ENCODE results near the gene ZNF789.

ZNF789 gene

DNA sequence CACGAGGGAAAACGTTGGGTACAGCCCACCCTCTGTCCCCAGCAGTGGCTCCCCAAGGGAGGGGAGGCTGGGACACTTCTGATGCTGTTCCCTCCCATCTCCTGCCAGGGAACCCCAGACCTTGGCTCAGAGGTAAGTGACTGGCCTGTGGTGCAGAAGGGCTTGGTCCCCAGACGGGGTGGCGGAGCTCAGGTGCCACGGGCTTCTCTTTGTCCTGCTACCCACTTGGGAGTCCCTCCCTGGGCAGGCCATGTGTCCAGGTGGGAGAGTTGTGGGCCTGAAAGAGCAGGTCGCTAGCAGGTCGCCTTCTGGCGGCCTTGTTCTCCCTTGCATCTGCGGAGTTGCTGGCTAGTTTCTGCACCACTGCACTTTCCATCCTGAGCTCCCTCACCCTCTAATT is 16.8 kb upstream of the ZNF789 start:
- Histone ChIP-seq H3K9me3 (no peaks in the 10 kb centered on the region), H3K27ac (no peak overlapping the region), H3K4me3 (no peak overlapping the region), H3K27me3 (no peaks in the 10 kb centered on the region), H3K36me3 (peaks cover 46 to 91% (median 87%) of the 10 kb centered on the region in 3 donors), H3K4me1 (peaks cover 0 to 7% (median 0%) of the 10 kb centered on the region in 4 donors)
- intact Hi-C loops (cut with DNase I; ENCODE audit: low total_unique reads): no loop called here
- TF ChIP-seq, protein P1, sequence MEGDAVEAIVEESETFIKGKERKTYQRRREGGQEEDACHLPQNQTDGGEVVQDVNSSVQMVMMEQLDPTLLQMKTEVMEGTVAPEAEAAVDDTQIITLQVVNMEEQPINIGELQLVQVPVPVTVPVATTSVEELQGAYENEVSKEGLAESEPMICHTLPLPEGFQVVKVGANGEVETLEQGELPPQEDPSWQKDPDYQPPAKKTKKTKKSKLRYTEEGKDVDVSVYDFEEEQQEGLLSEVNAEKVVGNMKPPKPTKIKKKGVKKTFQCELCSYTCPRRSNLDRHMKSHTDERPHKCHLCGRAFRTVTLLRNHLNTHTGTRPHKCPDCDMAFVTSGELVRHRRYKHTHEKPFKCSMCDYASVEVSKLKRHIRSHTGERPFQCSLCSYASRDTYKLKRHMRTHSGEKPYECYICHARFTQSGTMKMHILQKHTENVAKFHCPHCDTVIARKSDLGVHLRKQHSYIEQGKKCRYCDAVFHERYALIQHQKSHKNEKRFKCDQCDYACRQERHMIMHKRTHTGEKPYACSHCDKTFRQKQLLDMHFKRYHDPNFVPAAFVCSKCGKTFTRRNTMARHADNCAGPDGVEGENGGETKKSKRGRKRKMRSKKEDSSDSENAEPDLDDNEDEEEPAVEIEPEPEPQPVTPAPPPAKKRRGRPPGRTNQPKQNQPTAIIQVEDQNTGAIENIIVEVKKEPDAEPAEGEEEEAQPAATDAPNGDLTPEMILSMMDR (IDR thresholded peaks at IDR 0.05): no peak
- DNase-seq: no peak

DNA sequence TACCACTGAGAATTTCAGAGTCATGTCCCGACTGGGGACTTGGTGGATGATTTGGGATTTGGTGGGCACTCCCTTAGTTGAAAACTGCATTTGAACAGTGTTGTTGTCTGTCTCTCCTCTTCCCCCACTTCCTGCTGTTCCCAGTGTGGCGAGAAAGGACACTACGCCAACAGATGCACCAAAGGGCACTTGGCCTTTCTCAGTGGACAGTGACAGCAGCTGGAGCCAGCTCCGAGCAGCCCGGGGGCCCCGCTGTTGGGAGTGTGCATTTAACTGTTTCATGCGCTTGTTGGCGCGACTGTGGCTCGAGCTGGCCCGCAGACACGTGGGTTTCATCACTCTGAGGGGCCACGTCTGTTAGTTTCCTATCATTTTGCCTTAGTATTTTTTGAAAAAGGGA is 16.4 kb upstream of the ZNF789 start:
- no peaks in the 10 kb centered on the region for H3K27me3 ChIP-seq
- TF ChIP-seq, protein P1 (IDR thresholded peaks at IDR 0.05): no peak
- intact Hi-C loops (cut with DNase I; ENCODE audit: low total_unique reads): no loop called here
- H3K27ac ChIP-seq: no peak overlapping the region
- H3K4me3 ChIP-seq: no peak overlapping the region
- no peak for DNase-seq
- no peaks in the 10 kb centered on the region for H3K9me3 ChIP-seq
- H3K36me3 ChIP-seq: peaks cover 42 to 87% (median 83%) of the 10 kb centered on the region in 3 donors
- H3K4me1 ChIP-seq: peaks cover 0 to 9% (median 0%) of the 10 kb centered on the region in 4 donors

DNA sequence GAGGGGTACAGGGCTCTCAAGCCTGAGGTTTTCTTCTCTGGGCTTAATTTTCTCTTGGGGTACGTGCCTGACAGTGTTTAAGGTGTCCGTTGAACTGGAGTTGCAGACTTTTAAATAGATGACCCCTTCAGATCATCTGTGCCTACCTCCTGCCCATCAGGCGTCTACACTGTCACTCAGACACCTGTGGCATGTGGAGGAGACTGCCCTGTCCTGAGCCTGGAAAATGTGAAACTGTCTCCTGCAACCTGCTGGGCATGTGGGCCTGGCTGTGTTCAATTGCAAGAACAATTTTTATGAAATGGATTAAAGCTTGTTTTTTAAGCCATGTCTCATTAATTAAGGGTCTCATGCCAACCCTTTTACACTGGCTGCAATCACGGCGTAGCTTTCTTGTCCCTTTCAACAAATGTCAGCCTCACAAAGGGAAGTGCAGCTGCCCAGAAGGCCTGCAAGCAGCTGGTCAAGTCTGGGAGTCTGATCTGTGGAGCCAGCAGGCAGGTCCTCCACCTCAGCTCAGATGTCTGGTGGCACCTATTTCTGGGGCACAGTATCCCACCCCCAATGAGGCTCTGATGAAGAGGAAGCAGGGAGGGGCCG is 15.5 kb upstream of the ZNF789 start:
- TF ChIP-seq, protein P1 (IDR thresholded peaks at IDR 0.05): no peak
- peaks cover 42 to 78% (median 76%) of the 10 kb centered on the region in 3 donors for H3K36me3 ChIP-seq
- no peaks in the 10 kb centered on the region for H3K27me3 ChIP-seq
- H3K4me1 ChIP-seq: peaks cover 0 to 15% (median 0%) of the 10 kb centered on the region in 4 donors
- intact Hi-C loops (cut with DNase I; ENCODE audit: low total_unique reads): no loop called here
- no peak for DNase-seq
- H3K9me3 ChIP-seq: no peaks in the 10 kb centered on the region
- no peak overlapping the region for H3K4me3 ChIP-seq
- H3K27ac ChIP-seq: no peak overlapping the region

DNA sequence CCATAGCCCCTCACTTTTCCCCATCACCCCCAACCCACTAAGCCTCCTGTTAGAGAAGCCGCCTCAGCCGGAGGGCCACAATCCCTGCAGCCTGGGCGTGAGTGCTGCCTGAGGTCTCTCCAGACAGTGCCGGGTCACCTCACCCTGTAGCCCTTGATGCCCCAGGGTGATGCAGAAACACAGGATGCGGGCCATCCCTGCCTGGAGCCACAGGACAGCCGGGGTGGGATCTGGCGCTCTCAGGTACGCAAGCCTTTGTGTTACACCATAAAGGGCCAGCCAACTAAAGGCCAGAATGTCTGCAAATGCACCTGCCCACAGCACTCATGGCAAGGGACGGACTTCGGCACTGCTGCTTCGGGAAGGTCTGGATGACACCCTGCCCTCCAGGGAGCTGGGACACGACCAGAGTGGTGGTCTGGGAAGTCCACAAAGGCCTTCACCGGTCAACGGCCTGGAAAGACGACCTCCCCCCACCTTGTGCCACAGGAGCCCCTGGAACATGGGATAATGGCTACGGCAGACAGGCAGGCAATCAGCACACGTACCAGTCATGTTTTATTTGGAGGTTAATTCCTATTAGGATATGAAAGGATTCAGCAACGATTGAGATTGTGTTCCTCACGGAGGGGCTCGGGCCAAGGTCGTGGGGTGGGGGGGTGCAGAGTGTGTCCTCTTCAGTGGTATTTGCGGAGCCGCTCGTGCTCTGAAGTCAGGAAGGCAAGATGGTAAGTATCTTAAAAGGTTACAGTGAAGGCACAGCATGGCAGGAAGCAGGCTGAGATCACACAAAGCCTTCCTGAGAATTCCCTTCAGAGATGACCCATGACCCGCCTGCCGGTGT is 14.8 kb upstream of the ZNF789 start:
- TF ChIP-seq, protein P1 (IDR thresholded peaks at IDR 0.05): no peak
- no peaks in the 10 kb centered on the region for H3K27me3 ChIP-seq
- no peak overlapping the region for H3K4me3 ChIP-seq
- no peaks in the 10 kb centered on the region for H3K9me3 ChIP-seq
- no peak overlapping the region for H3K27ac ChIP-seq
- no peak for DNase-seq
- H3K36me3 ChIP-seq: peaks cover 36 to 71% (median 68%) of the 10 kb centered on the region in 3 donors
- intact Hi-C loops (cut with DNase I; ENCODE audit: low total_unique reads): no loop called here
- H3K4me1 ChIP-seq: peaks cover 0 to 15% (median 5%) of the 10 kb centered on the region in 4 donors

DNA sequence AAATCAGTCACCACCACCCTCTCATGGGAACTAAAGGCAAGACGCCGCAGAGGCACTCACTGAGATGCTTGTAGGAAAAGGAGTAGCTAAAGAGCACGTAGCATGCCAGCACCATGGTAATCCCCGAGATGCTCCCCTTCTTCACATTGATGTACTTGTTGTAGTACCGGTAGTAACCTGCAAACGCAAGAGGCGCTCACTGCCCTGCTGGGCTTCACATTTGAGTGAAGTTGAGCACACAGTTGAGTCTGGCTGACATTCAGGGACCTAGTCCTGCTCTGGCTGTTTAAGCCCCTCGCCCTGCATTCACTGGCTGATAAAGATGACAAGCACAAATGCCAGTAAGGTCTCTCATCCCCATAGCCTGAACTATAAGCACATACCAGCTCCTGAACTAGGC is 13.6 kb upstream of the ZNF789 start:
- TF ChIP-seq, protein P1 (IDR thresholded peaks at IDR 0.05): no peak
- Histone ChIP-seq H3K36me3 (peaks cover 35 to 60% (median 56%) of the 10 kb centered on the region in 3 donors), H3K4me1 (peaks cover 0 to 24% (median 11%) of the 10 kb centered on the region in 4 donors), H3K9me3 (no peaks in the 10 kb centered on the region), H3K27ac (no peak overlapping the region), H3K4me3 (no peak overlapping the region), H3K27me3 (no peaks in the 10 kb centered on the region)
- intact Hi-C loops (cut with DNase I; ENCODE audit: low total_unique reads): no loop called here
- no peak for DNase-seq

Measured in tibial artery (tissue), 4 donors.